CD4-positive, alpha-beta memory T cell (primary cell): ENCODE measurements around the gene COL5A1. TPM values are rescaled to one million over a fixed set of nuclear protein-coding genes. Genes with fewer than 3 reads are reported as not detected.

Source experiments
- CTCF ChIA-PET: fragments of 350-600 bp; sonication (Branson Sonifier 250); formaldehyde crosslinking; loops from one replicate; lab custom pipeline; 2021; ENCODE audit warnings: inconsistent platforms; ENCODE audit not compliant: partially characterized antibody; lab: Charles Lee
- POLR2A ChIA-PET: fragments of 350-600 bp; sonication (Branson Sonifier 250); formaldehyde crosslinking; loops from one replicate; lab custom pipeline; 2021; ENCODE audit not compliant: partially characterized antibody; lab: Charles Lee
- DNase-seq, 5 donors: peaks; one replicate each; pipeline versions ENCODE4 v3.0.0 to v3.0.0-alpha.2; 2020 to 2022; ENCODE audit warnings: mixed read lengths in 1 of 5
- H3K27ac ChIP-seq: one replicate; pipeline ENCODE4 v1.7.0; 2013; ENCODE audit warnings: low read depth, low read length
- H3K27me3 ChIP-seq: 2 replicates; pipeline ENCODE4 v1.7.0; 2013; ENCODE audit warnings: mild to moderate bottlenecking, low read length, moderate library complexity; ENCODE audit not compliant: insufficient read depth
- H3K36me3 ChIP-seq: 2 replicates; pipeline ENCODE4 v1.7.0; 2013; ENCODE audit warnings: mild to moderate bottlenecking, low read length, moderate library complexity; ENCODE audit not compliant: insufficient read depth
- H3K4me1 ChIP-seq: 2 replicates; pipeline ENCODE4 v1.7.0; 2013; ENCODE audit warnings: mild to moderate bottlenecking, low read length, moderate library complexity; ENCODE audit not compliant: insufficient read depth
- H3K4me3 ChIP-seq, 2 donors: one replicate each; pipeline ENCODE4 v1.7.0; 2013; ENCODE audit warnings: low read length in 2 of 2, mild to moderate bottlenecking in 1 of 2
- H3K9me3 ChIP-seq, 2 donors: one replicate each; pipeline ENCODE4 v1.7.0; 2013; ENCODE audit warnings: low read length in 2 of 2, control low read depth in 1 of 2; ENCODE audit not compliant: control insufficient read depth in 1 of 2
- H3K27ac Mint-ChIP-seq, 7 donors: one replicate each; pipeline ENCODE4 v1.8.0; 2020 to 2021; ENCODE audit warnings: mixed read lengths in 7 of 7, mild to moderate bottlenecking in 6 of 7, inconsistent platforms in 3 of 7, moderate library complexity in 3 of 7
- H3K27me3 Mint-ChIP-seq, 2 donors: one replicate each; pipeline ENCODE4 v1.8.0; 2020 to 2021; ENCODE audit warnings: mixed read lengths in 2 of 2
- H3K36me3 Mint-ChIP-seq, 2 donors: one replicate each; pipeline ENCODE4 v1.8.0; 2020 to 2021; ENCODE audit warnings: mixed read lengths in 2 of 2, inconsistent platforms in 1 of 2, mild to moderate bottlenecking in 1 of 2
- H3K4me1 Mint-ChIP-seq, 4 donors: one replicate each; pipeline ENCODE4 v1.8.0; 2020 to 2021; ENCODE audit warnings: mixed read lengths in 4 of 4, mild to moderate bottlenecking in 1 of 4
- H3K4me3 Mint-ChIP-seq, 8 donors: one replicate each; pipeline ENCODE4 v1.8.0; 2020 to 2021; ENCODE audit warnings: mixed read lengths in 8 of 8, mild to moderate bottlenecking in 7 of 8, moderate library complexity in 6 of 8, inconsistent platforms in 3 of 8
- H3K9me3 Mint-ChIP-seq, 8 donors: one replicate each; pipeline ENCODE4 v1.8.0; 2020 to 2021; ENCODE audit warnings: mixed read lengths in 8 of 8, mild to moderate bottlenecking in 5 of 8, inconsistent platforms in 3 of 8, moderate library complexity in 1 of 8
- intact Hi-C: fragments of 100-400 bp; cut with micrococcal nuclease; formaldehyde crosslinking; loops from one replicate; pipeline ENCODE4 v1.15.1; 2023
- polyA plus RNA-seq, 2 donors: library from polyadenylated mRNA; unstranded; fragments of 300-500 nt; fragmentation: Illumina TruSeq; gene quantifications; one replicate each; pipeline ENCODE4 v1.2.3, GENCODE V29; 2021
- total RNA-seq, 2 experiments: library from RNA; stranded (reverse); gene quantifications; one replicate each; pipeline ENCODE4 v1.2.3, GENCODE V29; 2021

Gene COL5A1
- total and polyA plus RNA-seq, 4 experiments from 2014 or later = 0.36 to 1.6 (median 1.5) TPM; not detected in 1

DNA sequence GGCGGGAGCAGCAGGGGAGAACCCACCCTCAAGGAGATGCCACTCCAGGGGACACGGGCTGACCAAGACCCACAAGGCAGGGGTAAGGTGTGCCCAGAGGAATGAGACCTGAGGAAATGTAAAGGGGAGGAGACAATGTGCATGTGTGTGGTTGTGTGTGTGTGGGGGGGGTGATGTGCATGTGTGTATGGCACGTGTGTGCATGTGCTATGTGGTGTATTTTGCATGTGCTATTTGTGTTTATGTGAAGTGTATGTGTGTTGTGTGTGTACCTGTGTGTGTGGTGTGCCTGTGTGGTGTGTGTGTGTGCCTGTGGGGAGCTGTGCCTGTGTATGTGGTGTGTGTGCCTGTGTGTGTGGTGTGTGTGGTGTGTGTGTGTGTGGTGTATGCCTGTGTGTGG lies 205.5 kb downstream of the COL5A1 start:
- Histone ChIP-seq H3K4me1 (no peaks in the 10 kb centered on the region), H3K4me3 (no peak overlapping the region), H3K27ac (no peak overlapping the region), H3K27me3 (no peaks in the 10 kb centered on the region), H3K9me3 (no peaks in the 10 kb centered on the region), H3K36me3 (no peaks in the 10 kb centered on the region)
- ChIA-PET POLR2A (no interaction called here), CTCF (no interaction called here)
- Mint-ChIP-seq H3K4me3 (no peak overlapping the region), H3K9me3 (no peaks in the 10 kb centered on the region), H3K36me3 (no peaks in the 10 kb centered on the region), H3K4me1 (no peaks in the 10 kb centered on the region), H3K27ac (no peak overlapping the region), H3K27me3 (peaks cover 0 to 2% of the 10 kb centered on the region in 2 donors)
- intact Hi-C loops = no loop called here
- DNase-seq = no peak

DNA sequence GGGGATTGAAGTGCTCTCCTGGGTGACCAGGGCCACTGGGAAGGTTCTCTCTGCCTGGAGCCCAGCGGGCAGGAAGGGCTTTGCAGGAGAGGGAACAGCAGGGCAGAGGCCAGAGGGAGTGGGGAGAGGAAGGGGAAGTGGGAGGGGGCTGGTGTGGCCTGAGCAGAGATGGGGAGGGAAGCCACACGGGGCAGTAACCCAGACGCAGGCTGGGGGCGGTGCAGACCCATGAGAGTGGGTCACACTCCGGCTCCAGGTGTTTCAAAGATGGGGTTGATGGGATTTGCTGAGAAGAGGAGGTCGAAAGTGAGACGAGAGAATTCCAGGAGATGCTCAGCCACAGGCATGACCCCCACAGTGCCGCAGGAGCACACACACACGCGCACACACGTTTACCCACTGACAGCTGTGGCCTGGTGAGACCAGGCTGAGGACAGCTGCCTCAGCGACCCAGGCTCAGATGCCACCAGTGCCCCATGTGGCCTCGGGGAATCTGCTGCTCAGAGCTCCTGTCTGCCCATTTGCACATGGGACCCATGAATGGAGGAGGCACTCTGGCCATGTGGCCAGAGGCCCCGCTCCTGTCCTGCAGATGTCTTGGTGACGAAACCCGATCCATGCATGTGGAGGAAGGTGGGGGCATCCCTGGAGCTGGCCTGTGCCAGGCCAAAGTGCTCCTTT lies 206.3 kb downstream of the COL5A1 start:
- Mint-ChIP-seq H3K9me3 (no peaks in the 10 kb centered on the region), H3K4me1 (no peaks in the 10 kb centered on the region), H3K27ac (no peak overlapping the region), H3K36me3 (no peaks in the 10 kb centered on the region), H3K27me3 (peaks cover under 1 to 3% of the 10 kb centered on the region in 2 donors), H3K4me3 (no peak overlapping the region)
- intact Hi-C loops = no loop called here
- Histone ChIP-seq H3K36me3 (no peaks in the 10 kb centered on the region), H3K9me3 (no peaks in the 10 kb centered on the region), H3K4me3 (no peak overlapping the region), H3K4me1 (no peaks in the 10 kb centered on the region), H3K27me3 (no peaks in the 10 kb centered on the region), H3K27ac (no peak overlapping the region)
- ChIA-PET CTCF (no interaction called here), POLR2A (no interaction called here)
- DNase-seq = no peak

DNA sequence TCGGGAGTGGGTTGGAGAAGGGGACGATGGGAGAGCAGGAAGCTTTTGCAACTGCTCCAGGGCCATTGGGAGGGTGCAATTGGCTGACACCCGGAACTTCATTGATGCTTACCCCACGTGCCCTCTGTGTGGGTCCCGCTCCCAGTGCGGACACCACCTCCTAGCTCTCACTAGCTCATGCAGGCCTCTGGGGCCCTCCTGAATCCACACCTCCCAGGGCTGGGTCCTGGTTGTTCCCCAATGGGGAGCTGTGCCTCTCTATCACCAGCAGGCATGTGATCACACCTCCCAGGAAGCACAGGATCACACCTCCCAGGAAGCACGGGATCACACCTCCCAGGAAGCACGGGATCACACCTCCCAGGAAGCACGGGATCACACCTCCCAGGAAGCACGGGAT lies 206.9 kb downstream of the COL5A1 start:
- no peaks in the 10 kb centered on the region for H3K36me3 Mint-ChIP-seq
- no peaks in the 10 kb centered on the region for H3K27me3 ChIP-seq
- H3K4me3 ChIP-seq = no peak overlapping the region
- no peaks in the 10 kb centered on the region for H3K9me3 Mint-ChIP-seq
- no peak overlapping the region for H3K4me3 Mint-ChIP-seq
- POLR2A ChIA-PET = no interaction called here
- DNase-seq = no peak
- intact Hi-C loops = no loop called here
- H3K27ac Mint-ChIP-seq = no peak overlapping the region
- no peaks in the 10 kb centered on the region for H3K9me3 ChIP-seq
- H3K27me3 Mint-ChIP-seq = peaks cover 1 to 2% of the 10 kb centered on the region in 2 donors
- no peaks in the 10 kb centered on the region for H3K4me1 Mint-ChIP-seq
- no peaks in the 10 kb centered on the region for H3K4me1 ChIP-seq
- no peaks in the 10 kb centered on the region for H3K36me3 ChIP-seq
- CTCF ChIA-PET = no interaction called here
- no peak overlapping the region for H3K27ac ChIP-seq

DNA sequence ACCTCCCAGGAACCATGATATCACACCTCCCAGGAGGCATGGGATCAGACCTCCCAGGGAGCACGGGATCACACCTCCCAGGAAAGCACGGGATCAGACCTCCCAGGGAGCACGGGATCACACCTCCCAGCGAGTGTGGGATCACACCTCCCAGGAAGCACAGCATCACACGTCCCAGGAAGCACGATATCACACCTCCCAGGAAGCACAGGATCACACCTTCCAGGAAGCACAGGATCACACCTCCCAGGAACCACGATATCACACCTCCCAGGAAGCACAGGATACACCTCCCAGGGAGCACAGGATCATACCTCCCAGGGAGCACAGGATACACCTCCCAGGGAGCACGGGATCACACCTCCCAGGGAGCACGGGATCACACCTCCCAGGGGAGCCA lies 209.0 kb downstream of the COL5A1 start:
- CTCF ChIA-PET = no interaction called here
- H3K9me3 ChIP-seq = no peaks in the 10 kb centered on the region
- Mint-ChIP-seq H3K27ac (no peak overlapping the region), H3K4me1 (no peaks in the 10 kb centered on the region), H3K27me3 (peaks cover 2 to 9% of the 10 kb centered on the region in 2 donors), H3K36me3 (no peaks in the 10 kb centered on the region), H3K4me3 (no peak overlapping the region), H3K9me3 (peaks cover 0 to 2% (median 0%) of the 10 kb centered on the region in 8 donors)
- peaks cover 4% of the 10 kb centered on the region for H3K27me3 ChIP-seq
- POLR2A ChIA-PET = no interaction called here
- H3K27ac ChIP-seq = no peak overlapping the region
- H3K4me1 ChIP-seq = no peaks in the 10 kb centered on the region
- no peaks in the 10 kb centered on the region for H3K36me3 ChIP-seq
- no peak overlapping the region for H3K4me3 ChIP-seq
- intact Hi-C loops = no loop called here
- DNase-seq = no peak

DNA sequence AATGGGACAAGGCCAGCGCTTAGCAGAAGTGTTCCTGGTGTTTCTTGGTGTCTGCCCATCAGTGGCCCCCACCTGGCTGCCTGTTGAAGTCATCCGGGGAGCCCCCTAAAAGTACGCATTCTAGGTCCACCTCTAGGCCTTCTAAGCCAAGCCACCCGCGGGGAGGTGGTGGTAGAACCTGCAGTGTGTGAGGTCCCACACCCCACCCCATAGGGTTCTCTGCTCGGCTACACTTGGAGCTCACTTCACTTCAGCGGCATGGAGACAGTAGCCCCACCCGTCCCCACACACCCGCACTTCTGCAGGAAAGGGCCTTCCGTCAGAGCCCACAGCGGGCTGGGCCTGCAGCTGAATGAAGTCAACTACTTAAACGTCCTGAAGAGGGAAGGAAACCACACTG lies 209.4 kb downstream of the COL5A1 start:
- no peaks in the 10 kb centered on the region for H3K9me3 ChIP-seq
- DNase-seq = no peak
- Mint-ChIP-seq H3K27me3 (peaks cover 2 to 12% of the 10 kb centered on the region in 2 donors), H3K27ac (no peak overlapping the region), H3K36me3 (no peaks in the 10 kb centered on the region), H3K9me3 (peaks cover 0 to 2% (median 0%) of the 10 kb centered on the region in 8 donors), H3K4me1 (no peaks in the 10 kb centered on the region), H3K4me3 (no peak overlapping the region)
- H3K27ac ChIP-seq = no peak overlapping the region
- H3K36me3 ChIP-seq = no peaks in the 10 kb centered on the region
- intact Hi-C loops = no loop called here
- ChIA-PET CTCF (no interaction called here), POLR2A (no interaction called here)
- H3K4me3 ChIP-seq = no peak overlapping the region
- H3K4me1 ChIP-seq = no peaks in the 10 kb centered on the region
- H3K27me3 ChIP-seq = peaks cover 4% of the 10 kb centered on the region

DNA sequence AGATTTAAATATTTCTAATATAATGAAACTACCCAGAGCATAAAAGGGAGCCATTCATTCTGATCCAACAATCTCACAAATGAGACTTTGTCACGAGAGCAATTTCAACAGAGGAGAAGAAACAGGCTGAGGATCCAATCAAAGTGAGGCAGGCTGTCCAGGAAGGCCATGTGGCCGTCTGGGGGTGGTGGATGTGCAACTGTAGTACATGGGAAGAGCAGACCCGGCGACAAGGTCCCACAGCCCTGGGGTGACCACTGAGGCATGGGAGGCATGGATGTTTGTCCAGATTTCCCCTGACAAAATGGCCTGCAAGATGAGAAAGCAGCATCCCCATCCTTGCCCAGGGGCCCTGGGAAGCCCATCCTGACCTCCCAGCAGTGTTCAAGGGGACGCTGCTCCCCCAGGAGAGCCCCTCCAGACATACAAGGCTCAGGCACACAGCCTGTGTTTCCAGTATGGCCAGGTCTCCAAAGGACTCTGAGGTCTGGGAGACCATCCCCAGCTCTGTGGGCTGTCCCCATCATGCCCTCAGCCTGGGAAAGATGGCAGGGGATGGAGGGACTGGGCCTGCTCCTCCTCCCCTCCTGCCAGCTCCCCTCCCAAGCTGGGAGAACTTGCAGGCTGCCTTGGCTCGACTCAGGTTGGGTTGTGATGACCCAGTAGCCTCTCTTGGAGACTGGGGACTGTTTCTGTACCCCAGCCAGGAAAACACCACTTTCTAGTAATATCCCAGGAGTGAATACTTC lies 211.5 kb downstream of the COL5A1 start:
- no peak for DNase-seq
- no peaks in the 10 kb centered on the region for H3K4me1 ChIP-seq
- intact Hi-C loops = no loop called here
- no peak overlapping the region for H3K4me3 Mint-ChIP-seq
- no peak overlapping the region for H3K27ac ChIP-seq
- H3K4me1 Mint-ChIP-seq = no peaks in the 10 kb centered on the region
- H3K9me3 Mint-ChIP-seq = peaks cover 0 to 4% (median 4%) of the 10 kb centered on the region in 8 donors
- H3K36me3 Mint-ChIP-seq = no peaks in the 10 kb centered on the region
- no peak overlapping the region for H3K4me3 ChIP-seq
- no peaks in the 10 kb centered on the region for H3K9me3 ChIP-seq
- ChIA-PET POLR2A (no interaction called here), CTCF (no interaction called here)
- H3K27me3 Mint-ChIP-seq = peaks cover 15 to 17% of the 10 kb centered on the region in 2 donors
- peaks cover 4% of the 10 kb centered on the region for H3K27me3 ChIP-seq
- no peaks in the 10 kb centered on the region for H3K36me3 ChIP-seq
- H3K27ac Mint-ChIP-seq = no peak overlapping the region

DNA sequence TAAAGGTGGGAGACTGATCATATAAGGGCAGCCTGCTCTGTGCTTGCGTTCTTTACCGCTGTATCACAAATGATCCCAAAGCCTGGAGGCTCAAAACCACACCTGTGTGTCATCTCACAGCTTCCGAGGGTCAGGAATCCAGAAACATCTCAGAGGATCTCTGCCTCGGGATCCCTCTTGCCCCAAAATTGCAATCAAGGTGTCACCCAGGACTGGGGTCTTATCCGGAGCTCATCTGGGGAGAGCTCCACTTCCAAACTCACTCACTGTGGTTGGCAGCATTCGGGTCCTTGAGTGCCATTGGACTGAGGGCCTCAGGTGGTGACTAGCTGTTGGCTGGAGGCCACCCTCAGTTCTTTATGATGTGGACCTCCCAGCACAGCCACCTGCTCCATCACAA lies 212.3 kb downstream of the COL5A1 start:
- Histone ChIP-seq H3K9me3 (no peaks in the 10 kb centered on the region), H3K4me3 (no peak overlapping the region), H3K36me3 (no peaks in the 10 kb centered on the region), H3K27ac (no peak overlapping the region), H3K4me1 (no peaks in the 10 kb centered on the region), H3K27me3 (peaks cover 4% of the 10 kb centered on the region)
- H3K4me3 Mint-ChIP-seq = no peak overlapping the region
- ChIA-PET CTCF (no interaction called here), POLR2A (no interaction called here)
- intact Hi-C loops = no loop called here
- peaks cover 18 to 21% of the 10 kb centered on the region in 2 donors for H3K27me3 Mint-ChIP-seq
- H3K9me3 Mint-ChIP-seq = peaks cover 0 to 10% (median 4%) of the 10 kb centered on the region in 8 donors
- no peak for DNase-seq
- H3K36me3 Mint-ChIP-seq = no peaks in the 10 kb centered on the region
- H3K4me1 Mint-ChIP-seq = no peaks in the 10 kb centered on the region
- no peak overlapping the region for H3K27ac Mint-ChIP-seq
